Motor neuron (in vitro differentiated cells): ENCODE results near the gene BICD1. TPM values are rescaled to one million over a fixed set of nuclear protein-coding genes. Genes with fewer than 3 reads are reported as not detected.

ENCODE experiments used
- ATAC-seq, 8 experiments: fragments of 200-7000 bp; cut with Tn5 transposase; replicated peaks in 6 of 8; 2 replicates each; pipeline ENCODE4 v1.8.0; 2021; ENCODE audit warnings: mild to moderate bottlenecking in 8 of 8, moderate library complexity in 8 of 8
- H3K27ac ChIP-seq, 2 donors: fragments of 250-450 bp; sonication (Bioruptor Pico); 2 replicates each; pipeline ENCODE4 v1.9.0; 2021; ENCODE audit warnings: antibody characterized with exemption in 2 of 2, mild to moderate bottlenecking in 2 of 2, moderate library complexity in 1 of 2
- H3K4me1 ChIP-seq, 2 donors: fragments of 250-450 bp; sonication (Bioruptor Pico); replicated peaks in 1 of 2; 2 replicates each; pipeline ENCODE4 v1.6.1; 2021; ENCODE audit warnings: antibody characterized with exemption in 2 of 2, mild to moderate bottlenecking in 2 of 2, moderate library complexity in 1 of 2
- H3K4me3 ChIP-seq, 5 donors: fragments of 250-450 bp; sonication (Bioruptor Pico); 2 replicates each; pipeline ENCODE4 v1.9.0; 2021; ENCODE audit warnings: antibody characterized with exemption in 5 of 5, mild to moderate bottlenecking in 5 of 5, moderate library complexity in 4 of 5
- WGBS, 10 experiments: fragments of 450-650 bp; shearing (Covaris generic); methylation state at CpG; one replicate each; pipeline ENCODE4 v1.0.0; 2022; 5-methylcytosine and 5-hydroxymethylcytosine counted together
- in situ Hi-C, 9 experiments: fragments of 400-800 bp; cut with MboI; loops; one replicate each; pipeline ENCODE4 v1.15.0; 2021; ENCODE audit warnings: low sequenced_read_pairs in 9 of 9, low pct_unique_long_range_greater_than_20kb in 2 of 9; ENCODE audit not compliant: unreplicated experiment in 9 of 9
- total RNA-seq, 8 experiments: library from RNA; unstranded; fragments of 300-600 nt; gene quantifications; 2 replicates each; pipeline versions ENCODE4 v1.2.3 to v1.2.4, GENCODE V29; 2022

BICD1 gene
- 10 to 100 TPM in 7 of 8 experiments, 1 to 10 TPM in 1; 5.1 to 63.4 (median 27.8) TPM for total RNA-seq

DNA sequence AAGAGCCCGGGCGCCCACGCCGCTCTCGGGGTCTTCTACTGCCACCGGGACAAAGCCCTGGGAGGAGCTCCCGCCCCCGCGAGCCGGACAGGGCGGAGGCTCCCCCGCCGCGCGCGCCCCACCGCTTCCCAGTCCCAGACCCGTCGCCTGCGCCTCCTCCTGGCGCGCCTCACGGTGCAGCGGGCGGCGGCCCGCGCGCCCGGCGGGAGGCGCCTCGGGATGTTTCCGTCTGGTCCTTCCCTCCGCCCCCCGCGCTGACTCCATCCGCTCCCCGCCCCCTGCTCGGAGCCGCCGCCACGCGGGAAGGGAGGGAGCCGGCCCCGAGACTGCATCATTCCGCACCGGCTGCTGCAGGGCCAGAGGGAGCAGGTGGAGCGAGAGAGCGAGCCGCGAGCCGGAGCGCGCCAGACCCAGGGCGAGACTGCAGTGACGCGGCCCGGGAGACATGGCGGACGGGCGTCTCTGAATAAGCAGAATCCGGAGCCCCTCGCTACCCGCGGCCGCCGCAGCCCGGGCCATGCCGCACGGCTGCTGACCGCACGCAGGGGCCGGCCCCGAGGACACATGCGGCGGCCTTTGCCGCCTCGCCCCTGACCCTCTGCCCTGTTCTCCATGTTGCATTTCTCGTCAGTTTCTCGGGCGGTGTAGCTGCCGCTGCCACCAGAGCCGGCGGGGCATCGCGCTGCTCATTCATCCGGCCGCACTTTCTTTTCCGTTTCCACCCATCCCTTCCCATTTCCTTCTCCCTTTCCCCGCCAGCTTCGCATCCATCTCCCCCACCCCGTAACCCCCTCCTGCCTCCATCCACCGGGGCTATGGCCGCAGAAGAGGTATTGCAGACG, at the start of gene BICD1:
Gene BICD1, plus strand, starts transcription at position 331 of the 842 bp plus-strand sequence. Its CDS starts 485 bp downstream, at position 816.
- ATAC-seq, result peak; percentile 91 to 94 (median 93)
- 0 to 3% (median 0%) methylated on average over 1 to 16 of the region's 96 CpGs; no CpG with 5 or more reads in 7 of the 10 experiments for whole genome bisulfite sequencing, 10 experiments
- H3K27ac ChIP-seq, result peak within 1 kb of the TSS; percentile 91 to 97
- in situ Hi-C loops, result no loop called here
- peak within 1 kb of the TSS; percentile 74 to 99 (median 86) for H3K4me3 ChIP-seq
- H3K4me1 ChIP-seq, result peaks cover 7 to 10% of the 10 kb centered on the region in 2 donors

DNA sequence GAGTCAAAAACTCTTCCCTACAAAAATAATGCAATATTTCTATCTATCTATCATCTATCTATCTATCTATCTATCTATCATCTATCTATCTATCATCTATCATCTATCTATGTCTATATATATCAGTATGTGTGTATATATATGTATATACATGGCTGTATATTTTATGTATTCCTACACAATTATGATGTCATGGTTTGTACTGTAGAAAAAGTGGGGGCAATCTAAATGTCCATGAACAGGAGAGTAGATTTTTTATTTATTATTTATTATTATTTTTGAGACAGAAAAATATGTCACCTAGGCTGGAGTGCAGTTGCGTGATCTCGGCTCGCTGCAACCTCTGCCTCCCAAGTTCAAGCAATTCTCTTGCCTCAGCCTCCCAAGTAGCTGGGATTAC, 45.6 kb upstream of the BICD1 start:
- Histone ChIP-seq H3K4me3 (no peak overlapping the region), H3K27ac (no peak overlapping the region), H3K4me1 (no peaks in the 10 kb centered on the region)
- ATAC-seq, result no peak
- in situ Hi-C loops, result loop anchor here in 3 of 9 experiments (10.0 to 25.0 kb wide), 2 partner anchors 244 to 251 kb away; no protein-coding TSS in a partner anchor
- WGBS, 10 experiments, result 88 to 100% (median 100%) methylated on average over 1 to 3 of the region's 3 CpGs; no CpG with 5 or more reads in 5 of the 10 experiments

DNA sequence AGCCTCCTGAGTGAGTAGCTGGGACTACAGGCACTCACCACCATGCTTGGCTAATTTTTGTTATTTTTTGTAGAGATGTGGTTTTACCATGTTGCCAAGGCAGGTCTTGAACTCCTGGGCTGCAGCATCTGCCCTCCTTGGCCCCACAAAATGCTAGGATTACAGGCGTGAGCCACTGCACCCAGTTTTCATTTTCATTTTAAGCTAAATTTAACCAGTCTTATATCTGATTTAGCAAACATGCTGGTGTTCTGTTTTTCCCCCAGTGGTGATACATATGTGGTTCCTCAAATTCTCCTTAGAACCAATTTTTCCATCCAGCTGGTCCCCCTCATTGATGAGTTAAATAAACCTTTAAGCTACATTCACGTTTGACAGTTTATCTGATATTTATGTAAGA, 43.8 kb upstream of the BICD1 start:
- ATAC-seq, result no peak
- WGBS, 10 experiments, result 25 to 100% (median 89%) methylated on average over 1 to 2 of the region's 2 CpGs
- no peak overlapping the region for H3K4me3 ChIP-seq
- in situ Hi-C loops, result loop anchor here in 3 of 9 experiments (10.0 to 25.0 kb wide), 2 partner anchors 242 to 249 kb away; no protein-coding TSS in a partner anchor
- H3K4me1 ChIP-seq, result no peaks in the 10 kb centered on the region
- no peak overlapping the region for H3K27ac ChIP-seq

DNA sequence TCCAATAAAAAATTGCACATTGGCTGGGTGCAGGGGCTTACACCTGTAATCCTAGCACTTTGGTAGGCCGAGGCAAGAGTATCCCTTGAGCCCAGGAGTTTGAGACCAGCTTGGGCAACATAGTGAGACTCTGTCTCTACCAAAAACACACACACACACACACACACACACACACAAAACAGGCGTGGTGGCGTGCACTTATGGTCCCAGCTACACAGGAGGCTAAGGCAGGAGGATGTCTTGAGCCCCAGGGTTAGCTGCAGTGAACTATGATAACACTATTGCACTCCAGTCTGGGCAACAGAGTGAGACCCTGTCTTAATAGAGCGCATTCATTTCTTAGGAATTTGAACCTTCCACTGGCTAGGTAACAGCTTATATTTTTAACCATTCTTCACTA, 42.9 kb upstream of the BICD1 start:
- in situ Hi-C loops, result loop anchor here in 3 of 9 experiments (10.0 to 25.0 kb wide), 2 partner anchors 241 to 249 kb away; no protein-coding TSS in a partner anchor
- 40 to 100% (median 75%) methylated on average over 1 to 2 of the region's 4 CpGs; no CpG with 5 or more reads in 5 of the 10 experiments for WGBS, 10 experiments
- Histone ChIP-seq H3K27ac (no peak overlapping the region), H3K4me3 (no peak overlapping the region), H3K4me1 (no peaks in the 10 kb centered on the region)
- no peak for ATAC-seq

DNA sequence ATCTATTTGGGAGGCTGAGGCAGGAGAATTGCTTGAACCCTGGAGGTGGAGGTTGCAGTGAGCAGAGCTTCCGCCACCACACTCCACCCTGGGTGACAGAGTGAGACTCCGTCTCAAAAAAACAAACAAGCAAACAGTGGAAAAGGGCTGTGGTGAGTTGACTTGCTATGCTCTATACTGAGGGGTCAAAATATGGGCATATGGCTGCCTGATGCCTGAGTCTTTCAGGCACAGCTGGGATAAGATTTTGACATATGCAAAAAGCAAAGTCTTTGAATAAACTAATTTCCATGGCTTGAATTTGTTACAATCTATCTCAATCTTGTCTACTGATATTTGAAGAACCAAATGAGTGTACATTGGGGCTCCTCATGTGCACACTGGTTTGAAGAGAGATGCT, 40.4 kb upstream of the BICD1 start:
- WGBS, 10 experiments, result 40 to 100% (median 80%) methylated on average over 1 to 2 of the region's 2 CpGs; no CpG with 5 or more reads in 5 of the 10 experiments
- in situ Hi-C loops, result loop anchor here in 3 of 9 experiments (10.0 to 25.0 kb wide), 2 partner anchors 239 to 246 kb away; no protein-coding TSS in a partner anchor
- no peak overlapping the region for H3K4me3 ChIP-seq
- H3K27ac ChIP-seq, result no peak overlapping the region
- ATAC-seq, result peak in 3 of 8 experiments; percentile 44 to 80 (median 62)
- no peaks in the 10 kb centered on the region for H3K4me1 ChIP-seq

DNA sequence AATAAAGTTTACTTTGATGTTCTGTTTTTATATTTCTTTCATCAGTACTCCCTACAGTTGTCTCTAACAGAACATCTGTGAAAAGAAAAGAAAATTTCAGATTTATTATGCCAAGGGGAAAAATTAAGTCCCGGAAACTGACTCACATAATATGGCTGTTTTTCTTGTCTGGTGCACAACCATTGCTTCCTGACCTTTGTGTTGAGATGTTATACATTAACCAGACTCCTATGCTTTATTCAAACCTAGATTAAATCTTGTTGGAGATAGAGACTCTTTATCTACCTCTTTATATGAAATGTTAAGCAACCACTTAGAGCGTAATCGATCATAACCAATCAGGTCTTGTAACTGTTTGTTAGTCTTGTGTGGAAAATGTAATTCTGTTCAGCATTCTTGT, 37.6 kb upstream of the BICD1 start:
- no peak overlapping the region for H3K27ac ChIP-seq
- in situ Hi-C loops, result loop anchor here in 3 of 9 experiments (10.0 to 25.0 kb wide), 2 partner anchors 236 to 243 kb away; no protein-coding TSS in a partner anchor
- no peak overlapping the region for H3K4me3 ChIP-seq
- H3K4me1 ChIP-seq, result no peaks in the 10 kb centered on the region
- peak in 1 of 8 experiments; percentile 69 for ATAC-seq
- WGBS, 10 experiments, result 39 to 92% (median 74%) methylated on average over 2 to 3 of the region's 3 CpGs

DNA sequence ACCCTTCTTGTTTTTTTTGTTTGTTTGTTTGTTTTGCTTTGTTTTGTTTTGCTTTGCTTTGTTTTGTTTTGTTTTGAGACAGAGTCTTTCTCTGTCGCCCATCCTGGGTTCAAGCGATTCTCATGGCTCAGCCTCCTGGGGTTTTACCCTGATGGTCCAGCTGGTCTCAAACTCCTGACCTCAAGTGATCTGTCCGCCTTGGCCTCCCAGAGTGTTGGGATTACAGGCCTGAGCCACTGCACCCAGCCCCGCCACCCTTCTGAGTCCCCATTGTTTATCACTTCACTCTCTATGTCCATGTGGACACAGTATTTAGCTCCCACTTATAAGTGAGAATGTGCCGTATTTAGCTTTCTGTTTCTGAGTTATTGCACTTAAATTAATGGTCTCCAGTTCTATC, 36.9 kb upstream of the BICD1 start:
- no peak for ATAC-seq
- Histone ChIP-seq H3K4me1 (no peaks in the 10 kb centered on the region), H3K4me3 (no peak overlapping the region), H3K27ac (no peak overlapping the region)
- in situ Hi-C loops, result loop anchor here in 3 of 9 experiments (10.0 to 25.0 kb wide), 2 partner anchors 235 to 243 kb away; no protein-coding TSS in a partner anchor
- 79 to 100% (median 87%) methylated on average over 2 to 5 of the region's 5 CpGs; no CpG with 5 or more reads in 3 of the 10 experiments for WGBS, 10 experiments

DNA sequence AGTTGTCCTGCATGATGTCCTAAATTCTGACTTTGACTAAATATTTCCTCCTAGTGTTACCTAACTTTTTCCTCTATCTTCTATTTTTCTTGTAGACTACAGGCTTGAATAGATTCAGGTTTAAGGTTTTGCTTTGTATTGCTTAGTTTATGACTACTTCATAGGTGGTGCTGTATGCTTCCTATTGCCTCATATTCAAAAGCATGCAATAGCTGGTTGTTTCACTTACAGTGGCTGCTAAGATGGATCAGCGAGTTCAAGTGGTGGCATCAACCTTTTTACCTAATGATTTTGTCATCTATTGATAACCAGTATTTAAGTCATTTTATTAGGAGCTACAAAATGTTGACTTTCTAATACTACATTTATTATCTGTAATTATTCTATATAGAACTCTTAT, 36.3 kb upstream of the BICD1 start:
- 33 to 100% (median 67%) methylated on average over 1 of the region's 1 CpG; no CpG with 5 or more reads in 1 of the 10 experiments for WGBS, 10 experiments
- Histone ChIP-seq H3K4me3 (no peak overlapping the region), H3K27ac (no peak overlapping the region), H3K4me1 (no peaks in the 10 kb centered on the region)
- no peak for ATAC-seq
- in situ Hi-C loops, result loop anchor here in 2 of 9 experiments (25.0 kb wide), 1 partner anchor 242 kb away; no protein-coding TSS in a partner anchor

DNA sequence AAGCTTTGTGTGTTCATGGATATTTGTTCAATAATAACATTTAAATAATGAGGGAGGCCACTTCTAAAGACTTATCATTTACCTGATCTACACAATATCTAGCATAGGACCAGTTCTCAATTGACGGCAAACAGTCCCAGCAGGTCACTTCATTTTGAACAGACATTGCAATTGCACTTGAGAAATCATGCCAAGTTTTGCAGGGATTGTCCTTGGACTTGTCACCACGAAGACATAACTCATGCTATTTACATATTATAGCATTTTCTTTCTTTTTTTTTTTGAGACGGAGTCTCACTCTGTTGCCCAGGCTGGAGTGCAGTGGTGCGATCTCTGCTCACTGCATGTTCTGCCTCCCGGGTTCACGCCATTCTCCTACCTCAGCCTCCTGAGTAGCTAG, 34.5 kb upstream of the BICD1 start:
- Histone ChIP-seq H3K27ac (no peak overlapping the region), H3K4me1 (no peaks in the 10 kb centered on the region), H3K4me3 (no peak overlapping the region)
- no peak for ATAC-seq
- in situ Hi-C loops, result loop anchor here in 2 of 9 experiments (25.0 kb wide), 1 partner anchor 240 kb away; no protein-coding TSS in a partner anchor
- 50 to 100% (median 80%) methylated on average over 1 to 6 of the region's 6 CpGs; no CpG with 5 or more reads in 5 of the 10 experiments for WGBS, 10 experiments

DNA sequence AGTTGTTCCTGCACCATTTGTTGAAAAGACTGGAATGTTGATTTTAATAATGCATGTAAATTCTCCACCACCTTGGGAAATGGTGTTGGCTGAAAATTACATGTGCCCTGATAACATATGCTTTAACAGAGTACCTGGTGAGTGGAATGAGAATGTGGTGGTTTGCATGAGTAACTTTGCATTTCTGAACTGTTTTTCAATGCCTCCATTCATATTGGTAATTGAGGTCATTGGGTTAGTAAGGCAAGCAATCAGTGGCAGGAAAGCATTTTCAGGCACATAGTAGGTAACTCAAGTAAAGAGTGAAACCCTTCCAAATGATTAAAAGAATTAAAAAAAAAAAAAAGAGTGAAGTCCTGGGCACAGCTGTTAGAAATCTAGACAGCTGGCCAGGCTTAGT, 32.2 kb upstream of the BICD1 start:
- Histone ChIP-seq H3K27ac (no peak overlapping the region), H3K4me3 (no peak overlapping the region), H3K4me1 (no peaks in the 10 kb centered on the region)
- in situ Hi-C loops, result loop anchor here in 2 of 9 experiments (25.0 kb wide), 1 partner anchor 238 kb away; no protein-coding TSS in a partner anchor
- no peak for ATAC-seq

DNA sequence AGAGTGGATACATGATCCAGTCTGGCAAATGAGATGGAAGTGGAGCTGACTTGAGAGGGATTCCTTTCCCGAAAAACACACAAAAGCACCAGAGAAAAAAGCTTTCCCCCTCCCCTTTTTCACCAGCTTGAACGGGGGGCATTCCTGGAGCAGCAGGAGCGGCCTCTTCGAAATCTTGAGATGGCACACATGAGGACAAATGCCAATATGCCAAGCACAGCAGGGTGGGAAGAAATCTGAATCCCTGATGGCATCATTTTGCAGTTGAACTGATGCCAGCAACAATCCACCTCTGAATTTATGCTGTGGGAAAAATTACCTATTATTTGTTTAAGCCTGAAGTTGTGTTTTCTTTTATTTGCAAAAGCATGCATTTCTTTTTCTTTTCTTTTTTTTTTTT, 29.7 kb upstream of the BICD1 start:
- no peak overlapping the region for H3K4me3 ChIP-seq
- ATAC-seq, result no peak
- WGBS, 10 experiments, result 43 to 92% (median 75%) methylated on average over 1 to 4 of the region's 4 CpGs; no CpG with 5 or more reads in 2 of the 10 experiments
- H3K4me1 ChIP-seq, result no peaks in the 10 kb centered on the region
- in situ Hi-C loops, result loop anchor here in 1 of 9 experiments (25.0 kb wide), 1 partner anchor 110 kb away; no protein-coding TSS in a partner anchor
- H3K27ac ChIP-seq, result no peak overlapping the region

DNA sequence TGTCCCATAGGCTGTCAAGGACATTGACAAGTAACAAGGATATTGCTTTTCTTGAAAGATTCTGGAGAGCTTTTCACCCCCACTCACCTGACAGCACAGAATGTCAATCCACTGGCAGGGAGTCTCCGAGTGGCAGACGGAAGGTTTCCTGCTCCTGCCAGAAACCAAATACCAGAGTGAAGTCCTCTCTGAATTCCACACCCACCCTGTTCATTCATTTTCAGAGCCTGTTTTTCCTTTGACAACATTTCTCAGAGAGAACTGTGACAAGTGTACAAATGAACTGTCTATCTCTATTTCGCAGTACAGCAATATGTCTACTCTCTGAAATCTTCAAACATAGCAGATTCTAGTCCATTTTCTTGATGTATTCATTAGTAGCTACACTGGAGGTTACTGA, 26.2 kb upstream of the BICD1 start:
- Histone ChIP-seq H3K27ac (no peak overlapping the region), H3K4me3 (no peak overlapping the region), H3K4me1 (no peaks in the 10 kb centered on the region)
- in situ Hi-C loops, result loop anchor here in 1 of 9 experiments (25.0 kb wide), 1 partner anchor 107 kb away; no protein-coding TSS in a partner anchor
- WGBS, 10 experiments, result 50 to 100% (median 82%) methylated on average over 1 to 3 of the region's 3 CpGs; no CpG with 5 or more reads in 1 of the 10 experiments
- no peak for ATAC-seq

DNA sequence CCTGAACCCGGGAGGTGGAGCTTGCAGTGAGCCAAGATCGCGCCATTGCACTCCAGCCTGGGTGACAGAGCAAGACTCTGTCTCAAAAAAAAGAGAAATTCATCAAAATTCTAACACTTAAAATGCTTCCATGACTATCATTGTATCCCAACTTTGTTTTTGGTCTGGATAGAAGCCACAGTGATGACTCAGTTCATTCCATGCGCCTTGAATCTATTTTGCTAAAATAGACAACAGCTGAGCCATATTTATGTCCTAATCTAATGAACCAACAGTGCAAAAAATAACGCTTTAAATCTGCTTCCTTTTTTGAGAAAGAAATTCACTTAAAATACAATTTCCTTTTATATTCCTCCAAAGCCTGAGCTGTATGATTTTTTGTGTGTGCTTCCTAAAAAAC, 23.2 kb upstream of the BICD1 start:
- WGBS, 10 experiments, result 0 to 100% (median 85%) methylated on average over 1 to 5 of the region's 5 CpGs
- Histone ChIP-seq H3K27ac (no peak overlapping the region), H3K4me3 (no peak overlapping the region), H3K4me1 (no peaks in the 10 kb centered on the region)
- in situ Hi-C loops, result loop anchor here in 1 of 9 experiments (25.0 kb wide), 1 partner anchor 104 kb away; no protein-coding TSS in a partner anchor
- ATAC-seq, result peak in 2 of 8 experiments; percentile 62 to 80
